HG03025 (cell line): ENCODE data around the gene STK4.

Experiments used
- ATAC-seq: cut with Tn5 transposase; IDR thresholded peaks from one replicate; pipeline ENCODE4 v1.9.1; 2021; ENCODE audit warnings: mild to moderate bottlenecking, moderate library complexity; ENCODE audit not compliant: unreplicated experiment, low FRiP score

The STK4 gene

DNA sequence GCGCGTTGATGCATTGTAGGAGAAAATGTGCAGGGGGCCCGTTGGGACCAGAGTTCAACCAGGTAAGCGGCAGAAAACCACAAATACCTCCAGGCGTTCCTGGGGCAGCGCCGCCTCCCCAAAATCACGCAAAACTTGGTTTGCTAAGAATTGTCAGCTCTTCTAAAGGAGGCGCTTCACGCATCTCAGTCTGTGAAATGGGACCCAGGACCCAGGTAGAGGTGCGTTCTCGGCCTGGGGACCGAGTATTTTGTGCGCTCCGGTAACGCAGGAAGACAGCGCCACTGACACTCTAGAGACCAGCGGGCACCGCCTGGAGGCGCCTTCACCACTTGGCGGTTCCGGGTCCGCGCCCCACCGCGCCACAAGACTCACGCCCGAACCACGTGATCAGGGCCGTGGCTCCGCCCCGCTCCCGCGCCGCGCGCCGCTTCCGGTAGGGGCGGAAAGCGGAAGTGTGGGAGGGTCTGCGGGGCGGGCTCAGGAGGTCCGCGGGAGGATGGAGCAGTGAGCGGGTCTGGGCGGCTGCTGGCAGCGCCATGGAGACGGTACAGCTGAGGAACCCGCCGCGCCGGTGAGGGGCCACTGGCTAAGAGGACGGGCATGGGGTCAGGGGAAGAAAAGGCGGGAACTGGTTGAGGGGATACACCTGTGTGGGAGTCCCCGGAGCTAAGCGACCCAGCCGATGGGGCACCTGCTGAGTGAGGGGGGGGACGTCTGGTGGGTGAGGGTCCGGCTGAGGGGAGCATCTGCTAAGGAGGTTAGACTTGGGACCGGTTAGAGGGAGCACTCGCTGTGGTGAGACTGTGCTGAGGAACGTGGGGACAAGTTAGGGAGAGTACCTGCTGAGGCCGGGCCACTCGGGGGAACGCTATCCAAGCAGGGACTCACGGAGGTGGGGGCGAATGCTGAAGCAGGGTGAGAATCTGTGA is at the start of gene STK4:
Gene STK4, plus strand, starts transcription at position 483 of the 932 bp plus-strand sequence. Its CDS starts 57 bp downstream, at position 540.
- peak; percentile 62 for ATAC-seq

DNA sequence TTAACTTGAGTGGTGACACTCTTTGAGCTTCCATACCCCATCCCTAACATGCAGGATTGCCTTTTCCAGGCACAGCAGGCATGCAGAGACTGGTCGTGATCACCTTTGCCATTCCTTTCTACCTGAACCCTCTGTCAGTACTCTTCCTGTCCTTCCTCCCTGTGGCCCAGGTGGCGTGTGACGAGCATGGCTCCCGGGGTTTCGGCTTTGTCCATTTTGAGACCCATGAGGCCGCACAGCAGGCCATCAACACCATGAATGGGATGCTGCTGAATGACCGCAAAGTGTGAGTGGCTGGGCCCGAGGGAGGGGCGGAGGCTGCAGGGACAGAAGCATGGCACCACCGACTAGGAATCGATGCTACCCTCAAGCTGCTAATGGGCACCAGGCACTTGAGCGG is 49.7 kb upstream of the STK4 start:
- no peak for ATAC-seq

- no peak for ATAC-seq
Observed at GRCh38 chr20:44917399-44917798, 48.9 kb upstream of the STK4 start.

GRCh38 chr20:44918342-44918741 is 48.0 kb upstream of the STK4 start:
- no peak for ATAC-seq

GRCh38 chr20:44918761-44919160 is 47.6 kb upstream of the STK4 start:
- no peak for ATAC-seq

GRCh38 chr20:44921447-44921846 is 44.9 kb upstream of the STK4 start:
- no peak for ATAC-seq

DNA sequence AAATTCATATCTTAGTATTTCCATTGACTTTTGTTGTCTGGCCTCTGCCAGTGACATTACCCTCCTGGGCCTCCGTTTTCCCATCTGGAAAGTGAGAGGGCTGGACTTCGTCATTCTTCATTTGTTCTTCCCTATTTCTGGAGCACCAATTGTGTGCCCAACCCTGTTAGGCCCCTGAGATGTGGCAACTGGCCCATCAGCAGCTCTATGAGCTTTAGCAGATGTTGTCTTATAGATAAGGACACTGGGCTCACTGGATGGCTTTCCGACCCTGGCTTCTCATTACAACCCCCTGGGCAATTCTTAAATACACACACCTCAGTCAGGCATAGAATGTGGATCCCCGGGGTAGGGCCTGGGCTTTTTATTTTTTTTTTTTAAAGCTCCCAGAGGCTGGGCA is 41.8 kb upstream of the STK4 start:
- ATAC-seq = no peak

DNA sequence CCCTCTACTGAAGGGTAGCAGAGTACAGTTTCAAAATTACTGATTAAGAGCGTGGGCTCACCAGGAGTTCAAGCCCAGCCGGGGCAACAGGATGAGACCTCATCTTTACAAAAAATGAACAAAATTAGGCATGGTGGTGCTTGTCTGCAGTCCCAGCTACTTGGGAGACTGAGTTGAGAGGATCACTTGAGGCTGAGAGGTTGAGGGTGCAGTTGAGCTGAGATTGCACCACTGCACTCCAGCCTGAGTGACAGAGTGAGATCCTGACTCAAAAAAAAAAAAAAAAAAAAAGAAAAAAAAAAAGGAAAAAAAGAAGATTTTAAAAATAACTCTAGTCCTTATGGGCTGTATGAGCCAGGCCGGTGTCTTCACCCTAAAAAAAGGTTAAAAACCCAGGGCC is 37.7 kb upstream of the STK4 start:
- no peak for ATAC-seq

GRCh38 chr20:44930517-44931168 is 35.7 kb upstream of the STK4 start:
- no peak for ATAC-seq

- ATAC-seq = no peak
Observed at GRCh38 chr20:44931911-44932310, 34.4 kb upstream of the STK4 start.

GRCh38 chr20:44932916-44933315 is 33.4 kb upstream of the STK4 start:
- no peak for ATAC-seq

GRCh38 chr20:44936510-44936909 is 29.8 kb upstream of the STK4 start:
- no peak for ATAC-seq

DNA sequence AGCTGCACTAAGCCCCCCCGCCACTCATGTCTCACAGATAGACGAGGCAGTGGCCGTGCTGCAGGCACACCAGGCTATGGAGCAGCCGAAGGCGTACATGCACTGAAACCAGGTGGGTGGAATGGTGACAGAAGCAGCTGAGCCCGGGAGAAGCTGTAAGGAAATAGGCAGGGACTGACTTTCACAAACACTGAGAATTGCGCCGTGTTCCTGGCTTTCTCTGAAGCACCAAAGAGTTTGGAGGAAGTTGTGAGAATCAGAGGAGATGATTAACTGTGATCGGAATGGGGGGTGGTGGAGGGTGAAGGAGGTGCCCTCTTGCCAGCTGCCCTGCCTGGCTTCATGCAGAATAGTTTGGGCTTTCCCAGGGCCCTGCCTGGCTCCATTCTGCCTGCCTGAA is 27.7 kb upstream of the STK4 start:
- ATAC-seq = no peak

DNA sequence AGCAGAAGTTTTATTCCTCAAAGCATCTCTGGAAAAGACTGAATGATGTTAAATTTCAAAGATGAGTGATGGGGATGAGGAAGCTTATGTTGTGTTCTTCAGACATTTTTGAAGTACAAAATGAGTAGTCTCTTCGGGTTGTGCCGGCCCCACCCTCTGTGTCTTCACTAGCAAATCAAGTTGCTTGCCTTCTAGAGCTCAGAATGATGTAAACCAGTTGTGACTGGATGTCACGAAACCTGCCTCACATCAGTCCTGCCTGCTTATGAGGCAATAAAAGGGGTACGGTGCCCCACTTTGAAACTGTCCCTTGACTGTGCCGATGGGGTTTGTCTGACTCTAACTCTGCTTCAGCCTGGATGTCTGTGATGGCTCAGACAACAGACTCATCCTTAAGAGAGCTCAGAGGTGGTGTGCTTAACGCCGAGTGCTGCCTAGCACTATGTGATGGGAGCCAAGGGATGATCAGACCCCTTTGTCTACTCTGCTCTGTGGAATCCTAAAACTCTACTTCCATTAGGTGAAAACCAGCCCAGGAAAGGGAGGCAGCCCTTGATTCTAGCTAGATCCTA is 25.1 kb upstream of the STK4 start:
- no peak for ATAC-seq

DNA sequence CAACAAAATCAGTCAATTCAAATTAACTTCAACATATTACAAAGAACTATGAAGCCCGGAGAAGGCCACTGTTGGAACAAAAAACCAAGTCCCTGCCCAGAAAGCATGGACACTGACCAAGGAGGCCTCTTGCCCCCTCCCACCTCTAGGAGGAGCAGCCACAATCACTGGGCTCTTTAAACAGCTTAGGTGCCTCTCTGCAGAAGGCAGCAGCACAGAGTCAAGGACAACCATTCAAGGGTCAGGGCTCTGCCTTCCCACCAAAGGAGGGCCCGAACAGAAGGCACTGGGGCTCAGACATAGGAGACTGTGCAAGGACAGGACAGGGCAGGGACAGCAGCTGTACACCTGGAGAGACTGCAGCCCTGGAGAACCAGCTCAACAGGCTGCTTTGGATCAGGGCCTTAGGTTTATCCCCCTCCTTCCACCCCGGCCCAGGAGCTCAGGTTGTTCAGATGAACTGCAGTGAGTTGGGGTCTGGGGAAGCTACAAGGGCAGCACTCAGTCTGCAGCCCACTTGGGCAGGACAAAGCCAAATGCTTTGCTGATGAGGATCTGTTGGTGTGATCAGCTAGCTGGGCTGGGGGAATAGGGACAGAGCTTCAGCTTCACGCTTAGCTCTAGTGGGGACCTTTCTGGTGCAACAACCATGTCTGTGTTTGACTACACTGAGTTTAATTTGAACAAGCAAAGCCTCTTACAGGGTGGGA is 23.9 kb upstream of the STK4 start:
- no peak for ATAC-seq

DNA sequence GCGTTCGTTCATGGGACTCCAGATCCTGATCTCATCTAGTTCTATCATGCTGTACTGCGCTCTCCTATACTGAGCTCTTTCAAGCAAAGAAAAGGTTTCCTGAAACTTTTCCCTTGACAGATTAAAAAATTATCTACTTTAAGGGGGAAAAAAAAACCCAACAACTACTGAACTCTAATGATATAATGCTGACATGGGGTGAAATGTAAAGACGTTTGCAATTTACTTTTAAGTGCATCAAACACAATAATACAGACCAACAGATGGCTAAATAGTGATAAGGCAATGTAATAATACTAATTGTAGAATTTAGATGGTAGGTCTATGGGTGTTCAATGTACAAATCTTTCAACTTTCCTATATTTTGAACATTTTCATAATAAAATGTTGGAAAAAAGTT is 22.5 kb upstream of the STK4 start:
- ATAC-seq = no peak

GRCh38 chr20:44945261-44945660 is 21.1 kb upstream of the STK4 start:
- no peak for ATAC-seq

- ATAC-seq = no peak
Observed at GRCh38 chr20:44946271-44946852, 19.9 kb upstream of the STK4 start.

DNA sequence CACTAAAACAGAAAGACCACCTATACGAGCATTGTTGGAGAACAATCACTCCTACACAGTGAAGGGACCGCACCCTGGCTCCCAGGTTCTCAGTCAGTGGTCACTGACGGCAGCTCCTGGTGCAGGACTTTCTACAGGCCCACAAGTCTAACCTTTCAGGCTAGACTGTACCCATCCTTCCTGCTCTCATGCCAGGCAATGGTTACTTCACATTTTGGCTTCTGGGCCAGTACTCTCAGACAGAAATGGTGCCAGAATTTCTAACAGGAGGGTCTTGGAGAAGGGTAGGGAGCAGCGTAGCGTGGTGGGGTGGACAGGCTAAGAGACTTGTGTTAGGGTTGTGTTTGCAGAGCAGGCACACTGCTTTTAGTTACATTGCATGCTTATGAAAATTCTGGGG is 18.2 kb upstream of the STK4 start:
- no peak for ATAC-seq

- no peak for ATAC-seq
Observed at GRCh38 chr20:44948513-44948912, 17.8 kb upstream of the STK4 start.

DNA sequence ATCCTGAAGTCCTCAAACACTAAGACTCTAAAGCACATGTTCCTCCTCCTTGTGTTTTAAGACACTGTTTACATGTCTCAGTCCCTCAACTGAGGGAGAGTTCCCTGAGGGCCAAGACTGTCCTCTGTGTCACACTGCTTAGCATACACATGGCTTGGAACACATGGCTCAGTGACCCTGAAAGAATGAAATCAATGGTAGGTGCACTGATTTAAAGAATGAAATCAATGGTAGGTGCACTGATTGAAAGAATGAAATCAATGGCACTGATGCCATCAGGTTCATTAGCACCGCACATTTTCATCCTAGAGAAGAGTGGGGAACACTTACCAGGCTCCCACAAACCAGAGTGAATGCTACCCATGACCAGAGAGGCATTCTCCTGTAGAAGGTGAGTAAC is 15.9 kb upstream of the STK4 start:
- no peak for ATAC-seq
